Subcutaneous adipose tissue (tissue), 4 donors: Measurements from ENCODE around the gene CAB39. TPM values are rescaled to one million over a fixed set of nuclear protein-coding genes. Genes with fewer than 3 reads are reported as not detected.

ENCODE experiments used
- CTCF ChIP-seq: fragments of 450-650 bp; IDR thresholded peaks from one replicate; pipeline ENCODE4 v1.5.1; 2016; ENCODE audit warnings: low read depth, mild to moderate bottlenecking, control low read depth, antibody characterized with exemption, moderate library complexity
- total RNA-seq, 4 donors: library from RNA; depleted of rRNA; stranded (reverse); fragments of >200 nt; gene quantifications; one replicate each; pipeline ENCODE4 v1.1.0, GENCODE V29; 2016

Gene CAB39
- total RNA-seq, 4 donors from 2014 or later: 93.8 to 142 (median 107) TPM

GRCh38 chr2:230785346-230785745, 72.7 kb downstream of the CAB39 start:
- no peak for TF ChIP-seq CTCF

- no peak for TF ChIP-seq CTCF
Measured at GRCh38 chr2:230787101-230787500, 74.5 kb downstream of the CAB39 start.

GRCh38 chr2:230788554-230789175, 76.0 kb downstream of the CAB39 start:
- no peak for TF ChIP-seq CTCF

- TF ChIP-seq CTCF: no peak
Measured at GRCh38 chr2:230790981-230791380, 78.3 kb downstream of the CAB39 start.

- no peak for TF ChIP-seq CTCF
Measured at GRCh38 chr2:230793572-230794359, 81.1 kb downstream of the CAB39 start.

GRCh38 chr2:230794497-230794896, 81.9 kb downstream of the CAB39 start:
- no peak for TF ChIP-seq CTCF

- TF ChIP-seq CTCF: no peak
Measured at GRCh38 chr2:230795856-230796255, 83.2 kb downstream of the CAB39 start.
